Measurements from ENCODE around the gene CCNQ. TPM values are rescaled to one million over a fixed set of nuclear protein-coding genes. Genes with fewer than 3 reads are reported as not detected.

The CCNQ gene
- polyA plus RNA-seq (2013, experiment 1 of 2) = 17.6 TPM
- polyA plus RNA-seq (2013, experiment 2 of 2) = 17.4 TPM

GRCh38 chrX:153598541-153599191 is at the start of gene CCNQ:
TSS of gene CCNQ (minus strand) at chrX:153599139. CDS start at chrX:153599073, 66 bp downstream.
- H3K4me1 ChIP-seq (ENCODE audit: insufficient read depth, low read length) = no peaks in the 10 kb centered on the region
- H3K27me3 ChIP-seq (ENCODE audit: insufficient read depth, low read length) = peaks cover 8% of the 10 kb centered on the region
- H3K36me3 ChIP-seq (ENCODE audit: insufficient read depth, low read length) = 0 out of 2 replicates have a peak, but pooled peaks cover 11% of the 10 kb centered on the region
- H3K9me3 ChIP-seq (ENCODE audit: insufficient read depth, low read depth, low read length) = no peaks in the 10 kb centered on the region
- peak within 1 kb of the TSS; percentile 82 for H3K4me3 ChIP-seq (ENCODE audit: low read length)
- peak within 1 kb of the TSS; percentile 80 for H3K9ac ChIP-seq (ENCODE audit: low read depth, low read length)
- under 1% methylated on average over 72 of the region's 79 CpGs for WGBS
- no peak within 1 kb of the TSS for H3K27ac ChIP-seq (ENCODE audit: low read depth, low read length)

- no peak overlapping the region for H3K27ac ChIP-seq (ENCODE audit: low read depth, low read length)
- peaks cover 65% of the 10 kb centered on the region for H3K27me3 ChIP-seq (ENCODE audit: insufficient read depth, low read length)
- no peaks in the 10 kb centered on the region for H3K9me3 ChIP-seq (ENCODE audit: insufficient read depth, low read depth, low read length)
- 0 out of 2 replicates have a peak overlapping the region, but pooled peaks have one; percentile 13 for H3K4me3 ChIP-seq (ENCODE audit: low read length)
- H3K9ac ChIP-seq (ENCODE audit: low read depth, low read length) = no peak overlapping the region
- no peaks in the 10 kb centered on the region for H3K4me1 ChIP-seq (ENCODE audit: insufficient read depth, low read length)
- WGBS = 10% methylated on average over 84 of the region's 85 CpGs
- no peaks in the 10 kb centered on the region for H3K36me3 ChIP-seq (ENCODE audit: insufficient read depth, low read length)
These were observed 48.8 kb upstream of the CCNQ start for GRCh38 chrX:153647461-153648357.

- H3K27me3 ChIP-seq (ENCODE audit: insufficient read depth, low read length) = peaks cover 73% of the 10 kb centered on the region
- no peak within 1 kb of the TSS for H3K9ac ChIP-seq (ENCODE audit: low read depth, low read length)
- no peak within 1 kb of the TSS for H3K27ac ChIP-seq (ENCODE audit: low read depth, low read length)
- H3K4me1 ChIP-seq (ENCODE audit: insufficient read depth, low read length) = no peaks in the 10 kb centered on the region
- 0 out of 2 replicates have a peak within 1 kb of the TSS, but pooled peaks have one; percentile 13 for H3K4me3 ChIP-seq (ENCODE audit: low read length)
- H3K36me3 ChIP-seq (ENCODE audit: insufficient read depth, low read length) = no peaks in the 10 kb centered on the region
- H3K9me3 ChIP-seq (ENCODE audit: insufficient read depth, low read depth, low read length) = no peaks in the 10 kb centered on the region
- 4% methylated on average over 53 of the region's 53 CpGs for WGBS
These were observed 47.9 kb upstream of the CCNQ start, which contains the start of gene DUSP9 for GRCh38 chrX:153646620-153647373. TSS of gene DUSP9 (plus strand) at chrX:153647203. CDS start at chrX:153647954, 751 bp downstream.

- Histone ChIP-seq H3K9me3 (ENCODE audit: insufficient read depth, low read depth, low read length) (no peaks in the 10 kb centered on the region), H3K27me3 (ENCODE audit: insufficient read depth, low read length) (peaks cover 81% of the 10 kb centered on the region), H3K4me3 (ENCODE audit: low read length) (no peak overlapping the region), H3K36me3 (ENCODE audit: insufficient read depth, low read length) (no peaks in the 10 kb centered on the region), H3K9ac (ENCODE audit: low read depth, low read length) (no peak overlapping the region), H3K4me1 (ENCODE audit: insufficient read depth, low read length) (no peaks in the 10 kb centered on the region), H3K27ac (ENCODE audit: low read depth, low read length) (no peak overlapping the region)
- 71% methylated on average over 9 of the region's 10 CpGs for WGBS
These were observed 47.1 kb upstream of the CCNQ start for GRCh38 chrX:153645921-153646488.

- Histone ChIP-seq H3K9me3 (ENCODE audit: insufficient read depth, low read depth, low read length) (no peaks in the 10 kb centered on the region), H3K9ac (ENCODE audit: low read depth, low read length) (no peak overlapping the region), H3K4me3 (ENCODE audit: low read length) (no peak overlapping the region), H3K27ac (ENCODE audit: low read depth, low read length) (no peak overlapping the region), H3K36me3 (ENCODE audit: insufficient read depth, low read length) (no peaks in the 10 kb centered on the region), H3K27me3 (ENCODE audit: insufficient read depth, low read length) (peaks cover 89% of the 10 kb centered on the region), H3K4me1 (ENCODE audit: insufficient read depth, low read length) (no peaks in the 10 kb centered on the region)
- 52% methylated on average over 6 of the region's 6 CpGs for WGBS
These were observed 46.2 kb upstream of the CCNQ start for GRCh38 chrX:153645151-153645550.

- WGBS = 4% methylated on average over 46 of the region's 46 CpGs
- H3K4me3 ChIP-seq (ENCODE audit: low read length) = peak overlapping the region; percentile 40; the same call in 1 of the 2 replicates
- H3K9me3 ChIP-seq (ENCODE audit: insufficient read depth, low read depth, low read length) = no peaks in the 10 kb centered on the region
- peaks cover 95% of the 10 kb centered on the region for H3K27me3 ChIP-seq (ENCODE audit: insufficient read depth, low read length)
- no peak overlapping the region for H3K9ac ChIP-seq (ENCODE audit: low read depth, low read length)
- H3K27ac ChIP-seq (ENCODE audit: low read depth, low read length) = no peak overlapping the region
- no peaks in the 10 kb centered on the region for H3K36me3 ChIP-seq (ENCODE audit: insufficient read depth, low read length)
- H3K4me1 ChIP-seq (ENCODE audit: insufficient read depth, low read length) = no peaks in the 10 kb centered on the region
These were observed 45.6 kb upstream of the CCNQ start for GRCh38 chrX:153644356-153645125.

- Histone ChIP-seq H3K9me3 (ENCODE audit: insufficient read depth, low read depth, low read length) (no peaks in the 10 kb centered on the region), H3K4me1 (ENCODE audit: insufficient read depth, low read length) (no peaks in the 10 kb centered on the region), H3K27me3 (ENCODE audit: insufficient read depth, low read length) (peaks cover 89% of the 10 kb centered on the region), H3K36me3 (ENCODE audit: insufficient read depth, low read length) (no peaks in the 10 kb centered on the region), H3K9ac (ENCODE audit: low read depth, low read length) (no peak overlapping the region), H3K4me3 (ENCODE audit: low read length) (peak overlapping the region; percentile 42), H3K27ac (ENCODE audit: low read depth, low read length) (no peak overlapping the region)
- WGBS = 2% methylated on average over 67 of the region's 84 CpGs
These were observed 44.8 kb upstream of the CCNQ start for GRCh38 chrX:153643431-153644351.

- WGBS = 5% methylated on average over 43 of the region's 48 CpGs
- Histone ChIP-seq H3K27ac (ENCODE audit: low read depth, low read length) (no peak overlapping the region), H3K9ac (ENCODE audit: low read depth, low read length) (no peak overlapping the region), H3K9me3 (ENCODE audit: insufficient read depth, low read depth, low read length) (no peaks in the 10 kb centered on the region), H3K4me3 (ENCODE audit: low read length) (peak overlapping the region; percentile 42), H3K4me1 (ENCODE audit: insufficient read depth, low read length) (no peaks in the 10 kb centered on the region), H3K36me3 (ENCODE audit: insufficient read depth, low read length) (no peaks in the 10 kb centered on the region), H3K27me3 (ENCODE audit: insufficient read depth, low read length) (peaks cover 81% of the 10 kb centered on the region)
These were observed 43.9 kb upstream of the CCNQ start for GRCh38 chrX:153642655-153643430.

GRCh38 chrX:153642051-153642654 is 43.2 kb upstream of the CCNQ start:
- no peak overlapping the region for H3K27ac ChIP-seq (ENCODE audit: low read depth, low read length)
- H3K4me3 ChIP-seq (ENCODE audit: low read length) = peak overlapping the region; percentile 38
- no peaks in the 10 kb centered on the region for H3K4me1 ChIP-seq (ENCODE audit: insufficient read depth, low read length)
- H3K9me3 ChIP-seq (ENCODE audit: insufficient read depth, low read depth, low read length) = no peaks in the 10 kb centered on the region
- 0% methylated on average over 32 of the region's 62 CpGs for WGBS
- no peak overlapping the region for H3K9ac ChIP-seq (ENCODE audit: low read depth, low read length)
- peaks cover 74% of the 10 kb centered on the region for H3K27me3 ChIP-seq (ENCODE audit: insufficient read depth, low read length)
- H3K36me3 ChIP-seq (ENCODE audit: insufficient read depth, low read length) = no peaks in the 10 kb centered on the region
